ENCODE data around the gene SIK3. TPM values are rescaled to one million over a fixed set of nuclear protein-coding genes. Genes with fewer than 3 reads are reported as not detected.

SIK3 gene
- total and polyA plus RNA-seq, 2 donors (not counting 3 experiments of a cell fraction or from before 2014, with no cell fraction given) = 10.3 to 21.3 TPM

DNA sequence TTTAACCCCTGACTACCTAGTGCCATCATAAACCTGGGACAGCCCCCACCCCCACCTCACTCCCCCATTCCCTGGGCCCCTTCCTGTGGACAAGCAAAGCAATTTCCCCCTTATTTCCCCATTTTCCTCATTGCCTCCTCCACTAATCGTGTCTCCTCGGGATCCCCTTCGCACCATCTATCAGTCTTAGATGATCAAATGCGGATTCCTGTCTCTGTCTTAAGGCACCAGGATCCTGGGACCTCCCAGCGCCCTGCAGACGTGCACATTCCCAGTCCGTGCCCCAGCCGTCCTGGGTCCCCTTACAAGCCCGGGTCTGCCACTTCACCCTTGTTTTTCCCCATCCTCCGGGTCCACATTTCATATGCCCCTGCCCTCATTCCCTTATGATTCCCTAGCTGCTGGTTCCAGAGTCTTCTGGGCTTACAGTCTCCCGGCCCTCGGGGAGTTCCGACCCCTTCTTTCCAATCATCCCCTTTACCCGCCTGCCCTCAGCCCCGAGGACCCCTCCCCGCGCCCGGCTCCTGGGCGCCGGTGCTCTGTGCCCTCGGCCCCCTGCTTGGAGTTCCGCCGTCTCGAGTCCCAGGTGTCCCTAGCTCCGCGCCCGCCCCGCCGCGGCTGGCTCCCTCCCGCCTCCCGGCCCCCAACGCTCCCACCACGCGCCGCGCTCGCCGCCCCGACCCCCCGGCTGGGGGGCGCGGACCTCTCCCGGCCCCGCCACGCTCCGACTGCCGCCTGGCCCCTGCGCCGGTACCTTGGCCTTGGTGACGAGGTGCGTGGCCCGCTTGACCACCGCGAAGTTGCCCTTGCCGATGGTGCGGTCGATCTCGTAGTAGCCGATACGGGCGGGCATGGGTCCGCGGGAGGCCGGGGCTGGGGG is 599 bp downstream of the SIK3 start:
- Histone ChIP-seq H3K4me3 (replicated peaks in 1 of 3; ENCODE audit: insufficient read depth in 1 of 3, low read depth in 1 of 3, low read length in 3 of 3) (peak overlapping the region; percentile 67 to 82 (median 74)), H3K9me1 (replicated peaks; ENCODE audit: control insufficient read depth, extremely low read depth, insufficient read depth, low read length) (no peaks in the 10 kb centered on the region), H4K20me1 (replicated peaks; ENCODE audit: control insufficient read depth, extremely low read depth, insufficient read depth, low read length) (no peaks in the 10 kb centered on the region), H3K27me3 (ENCODE audit: control insufficient read depth in 2 of 2, insufficient read depth in 2 of 2, low read length in 2 of 2) (no peaks in the 10 kb centered on the region), H2AFZ (ENCODE audit: low read depth, low read length) (peak overlapping the region; percentile 66), H3K9ac (replicated peaks; ENCODE audit: extremely low read depth, insufficient read depth, low read length) (peak overlapping the region; percentile 93), H3K9me3 (replicated peaks; ENCODE audit: control insufficient read depth, insufficient read depth, low read length) (no peaks in the 10 kb centered on the region), H3K79me2 (ENCODE audit: control insufficient read depth, insufficient read depth, low read length) (peaks cover 16% of the 10 kb centered on the region), H3K36me3 (ENCODE audit: control insufficient read depth in 2 of 2, extremely low read depth in 1 of 2, insufficient read depth in 2 of 2, low read length in 2 of 2) (no peaks in the 10 kb centered on the region), H3K4me1 (ENCODE audit: control insufficient read depth, extremely low read depth, insufficient read depth, low read length) (peaks cover 17% of the 10 kb centered on the region), H3K4me2 (ENCODE audit: insufficient read depth, low read length) (peak overlapping the region; percentile 72), H3K27ac (ENCODE audit: insufficient read depth, low read depth, low read length) (peak overlapping the region; percentile 58)
- POLR2A ChIA-PET = interaction anchor here (0.6 to 0.9 kb wide), 5 partner anchors 38 to 310 kb away, joined by 3 to 6 read pairs (median 3); partner anchors contain the start of gene ZPR1
- dilution Hi-C loops (cut with MboI; ENCODE audit: extremely low pct_ligation_motif_present, low sequenced_read_pairs) = no loop called here
- no TSS peak for BruUV-seq (replicated peaks)
- DNase-seq (ENCODE audit: low read depth, low spot score) (peak; percentile 42), FAIRE-seq (no peak)
- intact Hi-C loops (cut with micrococcal nuclease) = loop anchor here (1.0 to 5.0 kb wide), 5 partner anchors 25 to 306 kb away; partner anchors contain the start of gene APOA5
- CTCF ChIA-PET = interaction anchor here (0.6 to 4.8 kb wide), 14 partner anchors 8 to 307 kb away, joined by 3 to 38 read pairs (median 3); partner anchors contain the start of genes APOA5 and PAFAH1B2
- TF ChIP-seq EZH2 (IDR thresholded peaks at IDR 0.05; ENCODE audit: borderline replicate concordance, low read depth, low read length, severe bottlenecking) (no peak), JUN (IDR thresholded peaks at IDR 0.05; ENCODE audit: borderline replicate concordance, insufficient read depth, insufficient read length, low read depth) (no peak), POLR2A (IDR thresholded peaks at IDR 0.05; ENCODE audit: low read depth, low read length) (no peak), MYC (IDR thresholded peaks at IDR 0.05; ENCODE audit: low read depth, low read length) (no peak), POLR2AphosphoS5 (IDR thresholded peaks at IDR 0.05; ENCODE audit: insufficient read depth, low read depth, low read length) (no peak), CTCF (IDR thresholded peaks at IDR 0.05; ENCODE audit: extremely low read depth in 1 of 2, insufficient read depth in 1 of 2, low read depth in 1 of 2, low read length in 2 of 2) (no peak), GATA2 (IDR thresholded peaks at IDR 0.05; ENCODE audit: insufficient read depth, insufficient read length, low read depth, low read length) (no peak), FOS (IDR thresholded peaks at IDR 0.05; ENCODE audit: borderline replicate concordance, insufficient read depth, low read length) (no peak), MAX (IDR thresholded peaks at IDR 0.05; ENCODE audit: insufficient read depth, insufficient read length) (no peak)

Measured in endothelial cell of umbilical vein (primary cell).